ENCODE measurements around the gene MTHFD2.
"Not testable (repeated sequence)": the region's sequence is repeated elsewhere in the genome, so short reads cannot be mapped to it uniquely, and the experiment has no call there.

MTHFD2 gene

DNA sequence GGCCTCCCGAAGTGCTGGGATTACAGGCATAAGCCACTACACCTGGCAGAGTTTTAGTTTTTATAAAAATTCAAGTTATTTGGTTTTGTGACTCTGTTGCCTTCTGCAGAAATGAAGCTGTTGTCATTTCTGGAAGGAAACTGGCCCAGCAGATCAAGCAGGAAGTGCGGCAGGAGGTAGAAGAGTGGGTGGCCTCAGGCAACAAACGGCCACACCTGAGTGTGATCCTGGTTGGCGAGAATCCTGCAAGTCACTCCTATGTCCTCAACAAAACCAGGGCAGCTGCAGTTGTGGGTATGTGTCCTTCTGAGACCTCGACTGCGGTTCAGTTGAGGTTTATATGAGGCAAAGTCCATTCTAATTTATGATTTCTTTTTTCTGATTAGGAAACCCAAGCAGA lies 7.2 kb downstream of the MTHFD2 start:
- Histone ChIP-seq H2AK5ac (ENCODE audit: low read depth, low read length) (no peak overlapping the region), H3K18ac (ENCODE audit: low read length) (no peak overlapping the region), H3K27ac (replicated peaks; ENCODE audit: low read length) (no peak overlapping the region), H3K14ac (ENCODE audit: low read length) (no peak overlapping the region), H3K79me1 (ENCODE audit: low read depth, low read length) (peaks cover 1% of the 10 kb centered on the region), H3K9me3 (replicated peaks in 1 of 2; ENCODE audit: control insufficient read depth in 2 of 2, insufficient read depth in 1 of 2, low read depth in 1 of 2, low read length in 2 of 2) (no peaks in the 10 kb centered on the region), H4K8ac (ENCODE audit: low read depth, low read length) (no peak overlapping the region), H3K4me2 (ENCODE audit: insufficient read depth, low read length, poor library complexity, severe bottlenecking) (no peak overlapping the region), H2BK12ac (ENCODE audit: low read length) (no peak overlapping the region), H3K27me3 (ENCODE audit: control insufficient read depth in 3 of 3, insufficient read depth in 3 of 3, low read depth in 1 of 3, low read length in 3 of 3) (no peaks in the 10 kb centered on the region), H4K91ac (ENCODE audit: low read depth, low read length, poor library complexity) (no peak overlapping the region), H3K9ac (ENCODE audit: low read depth, low read length, poor library complexity) (no peak overlapping the region), H2BK15ac (ENCODE audit: low read length) (no peak overlapping the region), H3K36me3 (replicated peaks in 1 of 2; ENCODE audit: control insufficient read depth in 2 of 2, insufficient read depth in 2 of 2, low read length in 2 of 2) (peaks cover 7 to 93% of the 10 kb centered on the region in 2 donors), H2BK5ac (ENCODE audit: low read length) (no peak overlapping the region), H2AFZ (ENCODE audit: low read length) (no peak overlapping the region), H3K4me1 (ENCODE audit: control insufficient read depth in 2 of 2, insufficient read depth in 1 of 2, low read depth in 1 of 2, low read length in 2 of 2) (peaks cover 0 to 2% of the 10 kb centered on the region in 2 donors), H3K4me3 (ENCODE audit: low read length in 2 of 2) (no peak overlapping the region), H2BK120ac (ENCODE audit: low read depth, low read length) (no peak overlapping the region), H3K23ac (ENCODE audit: low read depth, low read length, poor library complexity) (no peak overlapping the region), H3K4ac (ENCODE audit: low read length) (no peak overlapping the region)
- no CpG with 5 or more reads among the region's 6 CpGs for WGBS, 2 donors (ENCODE audit: extremely low coverage in 2 of 2, insufficient read length in 2 of 2, insufficient replicate concordance in 1 of 2)
- no peak for DNase-seq (ENCODE audit: low spot score)

- Histone ChIP-seq H3K79me1 (ENCODE audit: low read depth, low read length) (peaks cover 1% of the 10 kb centered on the region), H3K4me2 (ENCODE audit: insufficient read depth, low read length, poor library complexity, severe bottlenecking) (no peak overlapping the region), H3K23ac (ENCODE audit: low read depth, low read length, poor library complexity) (no peak overlapping the region), H3K14ac (ENCODE audit: low read length) (no peak overlapping the region), H4K8ac (ENCODE audit: low read depth, low read length) (no peak overlapping the region), H2BK12ac (ENCODE audit: low read length) (no peak overlapping the region), H4K91ac (ENCODE audit: low read depth, low read length, poor library complexity) (no peak overlapping the region), H3K18ac (ENCODE audit: low read length) (no peak overlapping the region), H3K4me1 (ENCODE audit: control insufficient read depth in 2 of 2, insufficient read depth in 1 of 2, low read depth in 1 of 2, low read length in 2 of 2) (peaks cover 0 to 2% of the 10 kb centered on the region in 2 donors), H3K27me3 (ENCODE audit: control insufficient read depth in 3 of 3, insufficient read depth in 3 of 3, low read depth in 1 of 3, low read length in 3 of 3) (no peaks in the 10 kb centered on the region), H3K27ac (replicated peaks; ENCODE audit: low read length) (no peak overlapping the region), H2BK120ac (ENCODE audit: low read depth, low read length) (no peak overlapping the region), H3K4ac (ENCODE audit: low read length) (no peak overlapping the region), H3K9ac (ENCODE audit: low read depth, low read length, poor library complexity) (no peak overlapping the region), H3K9me3 (replicated peaks in 1 of 2; ENCODE audit: control insufficient read depth in 2 of 2, insufficient read depth in 1 of 2, low read depth in 1 of 2, low read length in 2 of 2) (no peaks in the 10 kb centered on the region), H2BK15ac (ENCODE audit: low read length) (no peak overlapping the region), H2BK5ac (ENCODE audit: low read length) (no peak overlapping the region), H2AK5ac (ENCODE audit: low read depth, low read length) (no peak overlapping the region), H3K4me3 (ENCODE audit: low read length in 2 of 2) (no peak overlapping the region), H3K36me3 (replicated peaks in 1 of 2; ENCODE audit: control insufficient read depth in 2 of 2, insufficient read depth in 2 of 2, low read length in 2 of 2) (peaks cover 9 to 96% of the 10 kb centered on the region in 2 donors), H2AFZ (ENCODE audit: low read length) (no peak overlapping the region)
- no peak for DNase-seq (ENCODE audit: low spot score)
- WGBS, 2 donors (ENCODE audit: extremely low coverage in 2 of 2, insufficient read length in 2 of 2, insufficient replicate concordance in 1 of 2), result no CpG with 5 or more reads among the region's 6 CpGs
Measured at GRCh38 chr2:74206180-74206688, 7.8 kb downstream of the MTHFD2 start.

DNA sequence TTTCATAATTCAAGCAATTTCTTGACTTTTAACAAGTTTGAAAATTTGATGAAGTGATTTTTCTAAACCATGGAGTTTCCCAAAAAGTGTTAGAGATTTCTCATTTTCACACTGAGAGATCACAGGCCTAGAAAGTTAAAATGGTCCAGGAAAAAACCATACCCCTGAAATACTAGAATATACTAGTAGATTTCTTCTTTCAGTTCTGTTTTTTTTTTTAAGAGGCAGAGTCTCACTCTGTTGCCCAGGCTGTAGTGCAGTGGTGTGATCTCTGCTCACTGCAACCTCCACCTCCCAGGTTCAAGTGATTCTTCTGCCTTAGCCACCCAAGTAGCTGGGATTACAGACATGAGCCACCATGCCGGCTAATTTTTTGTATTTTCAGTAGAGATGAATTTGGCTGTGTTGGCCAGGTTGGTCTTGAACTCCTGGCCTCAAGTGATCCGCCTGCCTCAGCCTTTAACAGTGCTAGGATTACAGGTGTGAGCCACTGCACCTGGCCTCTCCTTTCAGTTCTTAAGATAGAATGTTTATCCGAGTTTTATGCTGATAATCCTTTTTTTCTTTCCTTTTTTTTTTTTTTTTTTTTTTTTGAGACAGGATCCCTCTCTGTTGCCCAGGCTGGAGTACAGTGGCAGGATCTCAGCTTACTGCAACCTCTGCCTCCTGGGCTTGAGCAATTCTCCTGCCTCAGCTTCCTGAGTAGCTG lies 14.4 kb downstream of the MTHFD2 start:
- Histone ChIP-seq H3K4me3 (ENCODE audit: low read length in 2 of 2) (no peak overlapping the region), H2AFZ (ENCODE audit: low read length) (no peak overlapping the region), H2BK12ac (ENCODE audit: low read length) (no peak overlapping the region), H3K4ac (ENCODE audit: low read length) (no peak overlapping the region), H2BK15ac (ENCODE audit: low read length) (no peak overlapping the region), H3K9me3 (replicated peaks in 1 of 2; ENCODE audit: control insufficient read depth in 2 of 2, insufficient read depth in 1 of 2, low read depth in 1 of 2, low read length in 2 of 2) (no peaks in the 10 kb centered on the region), H3K79me1 (ENCODE audit: low read depth, low read length) (peaks cover 1% of the 10 kb centered on the region), H3K4me1 (ENCODE audit: control insufficient read depth in 2 of 2, insufficient read depth in 1 of 2, low read depth in 1 of 2, low read length in 2 of 2) (no peaks in the 10 kb centered on the region), H3K27ac (replicated peaks; ENCODE audit: low read length) (no peak overlapping the region), H3K14ac (ENCODE audit: low read length) (no peak overlapping the region), H3K4me2 (ENCODE audit: insufficient read depth, low read length, poor library complexity, severe bottlenecking) (no peak overlapping the region), H2AK5ac (ENCODE audit: low read depth, low read length) (no peak overlapping the region), H2BK120ac (ENCODE audit: low read depth, low read length) (no peak overlapping the region), H3K36me3 (replicated peaks in 1 of 2; ENCODE audit: control insufficient read depth in 2 of 2, insufficient read depth in 2 of 2, low read length in 2 of 2) (peaks cover 19 to 98% of the 10 kb centered on the region in 2 donors), H4K8ac (ENCODE audit: low read depth, low read length) (no peak overlapping the region), H3K27me3 (ENCODE audit: control insufficient read depth in 3 of 3, insufficient read depth in 3 of 3, low read depth in 1 of 3, low read length in 3 of 3) (no peaks in the 10 kb centered on the region), H3K9ac (ENCODE audit: low read depth, low read length, poor library complexity) (no peak overlapping the region), H3K18ac (ENCODE audit: low read length) (no peak overlapping the region), H3K23ac (ENCODE audit: low read depth, low read length, poor library complexity) (no peak overlapping the region), H4K91ac (ENCODE audit: low read depth, low read length, poor library complexity) (no peak overlapping the region), H2BK5ac (ENCODE audit: low read length) (no peak overlapping the region)
- DNase-seq (ENCODE audit: low spot score), result no peak
- WGBS, 2 donors (ENCODE audit: extremely low coverage in 2 of 2, insufficient read length in 2 of 2, insufficient replicate concordance in 1 of 2), result no CpG with 5 or more reads among the region's 3 CpGs

DNA sequence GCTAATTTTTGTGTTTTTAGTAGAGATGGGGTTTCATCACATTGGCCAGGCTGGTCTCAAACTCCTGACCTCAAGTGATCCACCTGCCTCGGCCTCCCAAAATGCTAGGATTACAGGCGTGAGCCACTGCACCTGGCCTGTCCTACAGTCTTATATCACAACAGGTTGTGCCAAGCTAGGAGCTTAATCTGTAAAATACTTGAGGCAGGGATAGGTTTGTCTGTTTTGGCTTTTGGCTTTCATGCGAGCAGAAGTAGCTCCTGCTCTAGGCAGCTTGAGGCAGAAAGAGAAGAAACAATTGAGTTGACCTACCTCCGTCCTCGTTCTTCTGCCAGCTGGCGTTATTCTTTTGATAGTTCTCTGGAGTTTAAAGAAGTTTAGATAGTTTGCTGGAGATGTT lies 17.4 kb downstream of the MTHFD2 start:
- not testable (repeated sequence) for H4K91ac ChIP-seq (ENCODE audit: low read depth, low read length, poor library complexity)

More for the DNA sequence above, 17.4 kb downstream of the MTHFD2 start:
- H2BK5ac ChIP-seq (ENCODE audit: low read length); H3K14ac ChIP-seq (ENCODE audit: low read length); H3K18ac ChIP-seq (ENCODE audit: low read length); H3K4me3 ChIP-seq (ENCODE audit: low read length in 2 of 2); H3K9me3 ChIP-seq (replicated peaks in 1 of 2; ENCODE audit: control insufficient read depth in 2 of 2, insufficient read depth in 1 of 2, low read depth in 1 of 2, low read length in 2 of 2); H2AK5ac ChIP-seq (ENCODE audit: low read depth, low read length); H3K23ac ChIP-seq (ENCODE audit: low read depth, low read length, poor library complexity); H4K8ac ChIP-seq (ENCODE audit: low read depth, low read length); H3K4me1 ChIP-seq (ENCODE audit: control insufficient read depth in 2 of 2, insufficient read depth in 1 of 2, low read depth in 1 of 2, low read length in 2 of 2); H3K4me2 ChIP-seq (ENCODE audit: insufficient read depth, low read length, poor library complexity, severe bottlenecking); H2BK15ac ChIP-seq (ENCODE audit: low read length); H2BK12ac ChIP-seq (ENCODE audit: low read length); H3K27me3 ChIP-seq (ENCODE audit: control insufficient read depth in 3 of 3, insufficient read depth in 3 of 3, low read depth in 1 of 3, low read length in 3 of 3); DNase-seq (ENCODE audit: low spot score); H2BK120ac ChIP-seq (ENCODE audit: low read depth, low read length); H3K27ac ChIP-seq (replicated peaks; ENCODE audit: low read length); H2AFZ ChIP-seq (ENCODE audit: low read length); H3K79me1 ChIP-seq (ENCODE audit: low read depth, low read length); H3K4ac ChIP-seq (ENCODE audit: low read length); H3K9ac ChIP-seq (ENCODE audit: low read depth, low read length, poor library complexity): not testable (repeated sequence)
- H3K36me3 ChIP-seq (replicated peaks in 1 of 2; ENCODE audit: control insufficient read depth in 2 of 2, insufficient read depth in 2 of 2, low read length in 2 of 2), result peaks cover 13 to 90% of the 10 kb centered on the region in 2 donors
- WGBS, 2 donors (ENCODE audit: extremely low coverage in 2 of 2, insufficient read length in 2 of 2, insufficient replicate concordance in 1 of 2), result no CpG with 5 or more reads among the region's 6 CpGs
